ENCODE results near the gene CACFD1.

DNA sequence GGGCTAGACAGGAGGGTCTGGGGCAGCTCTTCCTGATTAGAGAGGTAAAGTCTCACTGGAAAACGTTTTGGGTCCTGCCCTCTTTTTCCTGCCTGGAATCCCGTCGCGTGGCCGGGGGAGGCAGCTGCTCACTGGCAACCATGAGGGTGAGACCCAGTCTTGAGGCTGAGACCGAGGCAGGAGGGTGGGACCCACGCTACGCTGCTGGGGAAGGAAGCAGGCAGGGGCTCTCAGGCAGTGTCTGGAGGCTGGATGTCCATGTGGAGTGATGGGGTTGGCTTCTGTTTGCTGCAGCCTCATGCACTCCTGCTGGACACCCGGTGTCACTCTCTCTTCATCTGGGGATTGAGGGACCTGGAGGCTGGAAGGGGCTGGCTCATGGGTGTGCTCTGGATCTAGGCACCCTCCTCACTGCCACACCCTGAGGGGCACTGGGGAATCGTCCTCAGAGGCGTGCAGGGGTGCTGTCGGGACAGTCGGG lies 30.5 kb downstream of the CACFD1 start:
- TF ChIP-seq, protein P1, sequence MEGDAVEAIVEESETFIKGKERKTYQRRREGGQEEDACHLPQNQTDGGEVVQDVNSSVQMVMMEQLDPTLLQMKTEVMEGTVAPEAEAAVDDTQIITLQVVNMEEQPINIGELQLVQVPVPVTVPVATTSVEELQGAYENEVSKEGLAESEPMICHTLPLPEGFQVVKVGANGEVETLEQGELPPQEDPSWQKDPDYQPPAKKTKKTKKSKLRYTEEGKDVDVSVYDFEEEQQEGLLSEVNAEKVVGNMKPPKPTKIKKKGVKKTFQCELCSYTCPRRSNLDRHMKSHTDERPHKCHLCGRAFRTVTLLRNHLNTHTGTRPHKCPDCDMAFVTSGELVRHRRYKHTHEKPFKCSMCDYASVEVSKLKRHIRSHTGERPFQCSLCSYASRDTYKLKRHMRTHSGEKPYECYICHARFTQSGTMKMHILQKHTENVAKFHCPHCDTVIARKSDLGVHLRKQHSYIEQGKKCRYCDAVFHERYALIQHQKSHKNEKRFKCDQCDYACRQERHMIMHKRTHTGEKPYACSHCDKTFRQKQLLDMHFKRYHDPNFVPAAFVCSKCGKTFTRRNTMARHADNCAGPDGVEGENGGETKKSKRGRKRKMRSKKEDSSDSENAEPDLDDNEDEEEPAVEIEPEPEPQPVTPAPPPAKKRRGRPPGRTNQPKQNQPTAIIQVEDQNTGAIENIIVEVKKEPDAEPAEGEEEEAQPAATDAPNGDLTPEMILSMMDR (conservative IDR thresholded peaks at IDR 0.05; ENCODE audit: low read depth in 2 of 2), result no peak
- TF ChIP-seq POLR2AphosphoS5 (IDR thresholded peaks at IDR 0.05; ENCODE audit: low read depth), result no peak
- TF ChIP-seq, protein P2, sequence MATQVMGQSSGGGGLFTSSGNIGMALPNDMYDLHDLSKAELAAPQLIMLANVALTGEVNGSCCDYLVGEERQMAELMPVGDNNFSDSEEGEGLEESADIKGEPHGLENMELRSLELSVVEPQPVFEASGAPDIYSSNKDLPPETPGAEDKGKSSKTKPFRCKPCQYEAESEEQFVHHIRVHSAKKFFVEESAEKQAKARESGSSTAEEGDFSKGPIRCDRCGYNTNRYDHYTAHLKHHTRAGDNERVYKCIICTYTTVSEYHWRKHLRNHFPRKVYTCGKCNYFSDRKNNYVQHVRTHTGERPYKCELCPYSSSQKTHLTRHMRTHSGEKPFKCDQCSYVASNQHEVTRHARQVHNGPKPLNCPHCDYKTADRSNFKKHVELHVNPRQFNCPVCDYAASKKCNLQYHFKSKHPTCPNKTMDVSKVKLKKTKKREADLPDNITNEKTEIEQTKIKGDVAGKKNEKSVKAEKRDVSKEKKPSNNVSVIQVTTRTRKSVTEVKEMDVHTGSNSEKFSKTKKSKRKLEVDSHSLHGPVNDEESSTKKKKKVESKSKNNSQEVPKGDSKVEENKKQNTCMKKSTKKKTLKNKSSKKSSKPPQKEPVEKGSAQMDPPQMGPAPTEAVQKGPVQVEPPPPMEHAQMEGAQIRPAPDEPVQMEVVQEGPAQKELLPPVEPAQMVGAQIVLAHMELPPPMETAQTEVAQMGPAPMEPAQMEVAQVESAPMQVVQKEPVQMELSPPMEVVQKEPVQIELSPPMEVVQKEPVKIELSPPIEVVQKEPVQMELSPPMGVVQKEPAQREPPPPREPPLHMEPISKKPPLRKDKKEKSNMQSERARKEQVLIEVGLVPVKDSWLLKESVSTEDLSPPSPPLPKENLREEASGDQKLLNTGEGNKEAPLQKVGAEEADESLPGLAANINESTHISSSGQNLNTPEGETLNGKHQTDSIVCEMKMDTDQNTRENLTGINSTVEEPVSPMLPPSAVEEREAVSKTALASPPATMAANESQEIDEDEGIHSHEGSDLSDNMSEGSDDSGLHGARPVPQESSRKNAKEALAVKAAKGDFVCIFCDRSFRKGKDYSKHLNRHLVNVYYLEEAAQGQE (IDR thresholded peaks at IDR 0.05; ENCODE audit: unreplicated experiment), result no peak
- TF ChIP-seq JUNB (IDR thresholded peaks at IDR 0.05; ENCODE audit: unreplicated experiment), result no peak
- no peak for TF ChIP-seq EZH2phosphoT487 (IDR thresholded peaks at IDR 0.05; ENCODE audit: unreplicated experiment)
- TF ChIP-seq EZH2 (IDR thresholded peaks at IDR 0.05; ENCODE audit: low read depth, unreplicated experiment), result no peak
- TF ChIP-seq, protein P3, sequence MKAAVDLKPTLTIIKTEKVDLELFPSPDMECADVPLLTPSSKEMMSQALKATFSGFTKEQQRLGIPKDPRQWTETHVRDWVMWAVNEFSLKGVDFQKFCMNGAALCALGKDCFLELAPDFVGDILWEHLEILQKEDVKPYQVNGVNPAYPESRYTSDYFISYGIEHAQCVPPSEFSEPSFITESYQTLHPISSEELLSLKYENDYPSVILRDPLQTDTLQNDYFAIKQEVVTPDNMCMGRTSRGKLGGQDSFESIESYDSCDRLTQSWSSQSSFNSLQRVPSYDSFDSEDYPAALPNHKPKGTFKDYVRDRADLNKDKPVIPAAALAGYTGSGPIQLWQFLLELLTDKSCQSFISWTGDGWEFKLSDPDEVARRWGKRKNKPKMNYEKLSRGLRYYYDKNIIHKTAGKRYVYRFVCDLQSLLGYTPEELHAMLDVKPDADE (IDR thresholded peaks at IDR 0.05), result no peak

All from GM23338 (cell line).